ENCODE data around the gene POLR2A.

GRCh38 chr17:7443499-7444485, 40.4 kb upstream of the POLR2A start:
- no peak for TF ChIP-seq CTCF (conservative IDR thresholded peaks at IDR 0.05; ENCODE audit: low read length)
- TF ChIP-seq EZH2phosphoT487 (IDR thresholded peaks at IDR 0.05; ENCODE audit: borderline replicate concordance, low read depth, low read length), result no peak
